ENCODE results near the gene DGKH.

- TF ChIP-seq ZNF687 (CRISPR knock-in tag; IDR thresholded peaks at IDR 0.05) = no peak
- no peak for TF ChIP-seq POLR2AphosphoS2 (IDR thresholded peaks at IDR 0.05; ENCODE audit: low read depth, low read length)
- TF ChIP-seq REST (IDR thresholded peaks at IDR 0.05; ENCODE audit: borderline replicate concordance in 1 of 2, low read depth in 1 of 2, low read length in 2 of 2) = no peak
- TF ChIP-seq TARDBP (CRISPR knock-in tag; IDR thresholded peaks at IDR 0.05) = no peak
- TF ChIP-seq IRF2 (CRISPR knock-in tag; IDR thresholded peaks at IDR 0.05) = no peak
- TF ChIP-seq ZFP36 (IDR thresholded peaks at IDR 0.05; ENCODE audit: borderline replicate concordance, low read depth, low read length, partially characterized antibody) = no peak
These were observed 176.6 kb downstream of the DGKH start for GRCh38 chr13:42225051-42225450.
